NB4 (cell line): ENCODE measurements around the gene ZNF827.
A peak's percentile ranks its signal among the peaks of the same experiment; 100 is the strongest.

Source experiments
- DNase-seq: peaks from one replicate; pipeline ENCODE4 v3.0.0; 2010; ENCODE audit warnings: low read depth
- H3K4me3 ChIP-seq: one replicate; pipeline ENCODE4 v1.5.1; 2011; ENCODE audit warnings: mild to moderate bottlenecking, low read depth, low read length, moderate library complexity
- MYC ChIP-seq: IDR thresholded peaks from 2 replicates; pipeline ENCODE4 v1.6.1; 2011; ENCODE audit warnings: low read depth, low read length
- POLR2A ChIP-seq: IDR thresholded peaks from 2 replicates; pipeline ENCODE4 v1.6.1; 2011; ENCODE audit warnings: mild to moderate bottlenecking; ENCODE audit not compliant: insufficient read length; ENCODE audit errors: extremely low read depth
- TF ChIP-seq, protein P1 (sequence below): IDR thresholded peaks from 2 replicates; pipeline ENCODE4 v1.6.1; 2011; ENCODE audit warnings: low read depth, low read length
- TF ChIP-seq, protein P2 (sequence below): IDR thresholded peaks from one replicate; pipeline ENCODE4 v1.5.1; 2012; ENCODE audit warnings: low read depth, low read length

The ZNF827 gene

DNA sequence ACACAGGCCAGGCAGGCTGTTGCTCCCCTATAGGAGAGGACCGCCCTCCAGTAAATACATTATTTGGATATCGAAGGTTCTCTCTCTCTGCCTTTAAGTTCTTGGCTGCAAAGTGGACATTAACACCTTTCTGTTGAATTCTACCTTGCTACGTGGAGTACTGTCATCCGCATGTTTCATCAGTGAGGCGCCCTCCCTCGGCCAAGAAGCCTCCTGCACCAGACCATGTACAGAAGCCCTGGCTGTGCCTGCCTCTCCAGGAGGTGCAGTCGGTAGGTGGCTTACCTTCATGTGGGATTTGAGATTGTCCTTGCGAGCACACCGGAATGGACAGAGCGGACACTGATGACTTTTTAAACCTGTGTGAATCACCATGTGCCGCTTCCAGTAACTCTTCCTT lies 46.7 kb downstream of the ZNF827 start:
- no peak for TF ChIP-seq POLR2A
- TF ChIP-seq, protein P1, sequence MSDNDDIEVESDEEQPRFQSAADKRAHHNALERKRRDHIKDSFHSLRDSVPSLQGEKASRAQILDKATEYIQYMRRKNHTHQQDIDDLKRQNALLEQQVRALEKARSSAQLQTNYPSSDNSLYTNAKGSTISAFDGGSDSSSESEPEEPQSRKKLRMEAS: no peak
- TF ChIP-seq, protein P2, sequence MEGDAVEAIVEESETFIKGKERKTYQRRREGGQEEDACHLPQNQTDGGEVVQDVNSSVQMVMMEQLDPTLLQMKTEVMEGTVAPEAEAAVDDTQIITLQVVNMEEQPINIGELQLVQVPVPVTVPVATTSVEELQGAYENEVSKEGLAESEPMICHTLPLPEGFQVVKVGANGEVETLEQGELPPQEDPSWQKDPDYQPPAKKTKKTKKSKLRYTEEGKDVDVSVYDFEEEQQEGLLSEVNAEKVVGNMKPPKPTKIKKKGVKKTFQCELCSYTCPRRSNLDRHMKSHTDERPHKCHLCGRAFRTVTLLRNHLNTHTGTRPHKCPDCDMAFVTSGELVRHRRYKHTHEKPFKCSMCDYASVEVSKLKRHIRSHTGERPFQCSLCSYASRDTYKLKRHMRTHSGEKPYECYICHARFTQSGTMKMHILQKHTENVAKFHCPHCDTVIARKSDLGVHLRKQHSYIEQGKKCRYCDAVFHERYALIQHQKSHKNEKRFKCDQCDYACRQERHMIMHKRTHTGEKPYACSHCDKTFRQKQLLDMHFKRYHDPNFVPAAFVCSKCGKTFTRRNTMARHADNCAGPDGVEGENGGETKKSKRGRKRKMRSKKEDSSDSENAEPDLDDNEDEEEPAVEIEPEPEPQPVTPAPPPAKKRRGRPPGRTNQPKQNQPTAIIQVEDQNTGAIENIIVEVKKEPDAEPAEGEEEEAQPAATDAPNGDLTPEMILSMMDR: no peak
- no peak for TF ChIP-seq MYC
- no peak for DNase-seq

DNA sequence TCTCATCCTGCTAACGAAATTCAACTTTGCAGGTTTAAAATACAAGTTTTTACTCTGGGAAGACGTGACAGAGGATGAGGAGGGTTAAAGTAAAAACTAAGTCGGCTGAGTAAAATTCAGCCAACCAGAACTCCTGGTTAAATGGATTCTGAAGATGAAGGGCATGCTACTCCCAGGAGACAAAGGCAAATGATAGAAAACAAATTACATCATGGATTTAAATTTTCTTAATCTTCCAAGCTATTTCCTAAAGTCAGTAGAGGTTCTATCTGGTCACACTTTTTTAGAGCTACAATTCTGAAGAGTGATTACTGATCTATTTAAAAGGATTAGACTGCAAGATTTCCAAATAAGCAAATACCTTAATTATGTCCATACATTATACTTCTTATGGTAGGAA lies 47.9 kb downstream of the ZNF827 start:
- DNase-seq: no peak
- TF ChIP-seq MYC: no peak
- TF ChIP-seq POLR2A: no peak
- TF ChIP-seq, protein P1: no peak
- TF ChIP-seq, protein P2: no peak
- H3K4me3 ChIP-seq: no peak overlapping the region

More for the DNA sequence above, 46.7 kb downstream of the ZNF827 start:
- H3K4me3 ChIP-seq: no peak overlapping the region

DNA sequence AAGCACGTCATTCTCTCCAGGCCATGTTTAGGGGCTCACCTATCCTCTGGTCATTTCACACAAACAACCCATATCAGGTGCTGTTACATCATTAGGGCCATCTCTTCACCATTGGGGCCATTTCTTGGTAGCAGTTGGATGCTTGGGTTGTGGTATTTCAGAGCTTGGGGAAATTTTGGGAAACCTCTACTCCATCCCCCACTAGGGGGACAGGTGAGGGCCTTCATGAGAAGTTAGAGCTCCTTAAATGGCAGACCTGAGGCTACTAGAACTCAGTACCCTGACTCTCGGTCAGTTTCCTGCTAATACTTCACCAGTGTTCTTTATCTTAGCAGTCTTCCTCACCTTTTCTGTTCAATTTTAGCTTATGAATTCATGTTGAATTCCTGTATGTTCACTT lies 50.2 kb downstream of the ZNF827 start:
- TF ChIP-seq MYC (no peak), POLR2A (no peak)
- TF ChIP-seq, protein P1: no peak
- TF ChIP-seq, protein P2: no peak
- H3K4me3 ChIP-seq: no peak overlapping the region
- DNase-seq: no peak

DNA sequence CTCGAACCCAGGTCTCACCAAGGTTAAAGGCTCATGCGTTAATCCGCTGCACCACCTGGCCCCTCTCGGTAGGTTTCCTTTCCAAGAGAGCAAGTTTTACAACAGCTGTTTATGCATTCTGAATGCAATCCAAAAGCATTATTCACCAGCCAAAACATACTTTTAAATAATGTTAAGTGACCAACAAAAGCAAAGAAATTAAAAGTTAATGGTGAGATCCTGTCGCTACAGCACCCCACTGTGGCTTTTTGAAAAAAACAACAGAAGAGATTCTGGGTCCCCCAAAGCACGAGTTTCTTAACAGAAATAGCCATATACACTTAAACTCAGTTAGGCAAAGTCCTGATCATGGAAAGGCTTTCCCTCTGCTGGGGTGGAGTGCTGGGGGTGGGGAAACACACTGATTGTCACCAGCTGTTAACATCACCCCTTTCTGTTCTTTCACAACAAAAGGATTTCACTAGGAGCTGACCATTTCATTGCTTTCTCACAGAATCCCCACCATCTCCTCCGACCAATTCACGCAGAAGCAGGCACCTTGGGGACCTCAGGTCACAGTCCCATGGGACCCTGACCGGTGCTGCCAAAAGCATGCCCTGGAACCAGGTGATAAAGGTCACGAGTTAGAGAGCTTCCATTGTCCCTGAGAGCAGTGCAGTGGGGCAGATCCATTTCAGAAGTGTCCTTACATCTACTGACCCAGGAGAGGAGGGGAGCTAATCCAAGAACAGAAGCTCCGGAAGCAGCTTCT lies 51.2 kb downstream of the ZNF827 start:
- DNase-seq: no peak
- TF ChIP-seq POLR2A (no peak), MYC (no peak)
- TF ChIP-seq, protein P2: no peak
- TF ChIP-seq, protein P1: no peak
- H3K4me3 ChIP-seq: no peak overlapping the region

DNA sequence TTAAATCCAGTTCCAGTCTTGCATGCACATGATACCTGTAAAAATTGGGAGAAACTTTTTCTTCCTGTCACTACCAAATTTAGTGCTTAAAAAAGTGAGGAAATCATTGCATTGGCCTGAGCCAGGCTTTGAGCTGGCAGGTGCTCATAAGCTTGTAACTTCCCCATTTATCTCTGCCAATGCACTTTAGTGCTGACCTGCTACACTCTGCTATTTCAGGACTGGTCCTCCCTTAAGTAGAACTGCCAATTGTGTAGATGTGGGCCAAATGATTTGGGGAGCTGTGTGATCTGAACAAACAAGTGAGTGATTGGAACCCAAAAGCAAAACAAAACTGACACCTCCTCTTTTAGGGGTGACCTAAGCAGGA lies 51.8 kb downstream of the ZNF827 start:
- H3K4me3 ChIP-seq: no peak overlapping the region
- TF ChIP-seq POLR2A (no peak), MYC (no peak)
- TF ChIP-seq, protein P2: no peak
- TF ChIP-seq, protein P1: no peak
- DNase-seq: peak; percentile 2
